Testis (tissue), 2 donors: Measurements from ENCODE around the gene PRR7.

ENCODE experiments used
- POLR2A ChIP-seq: fragments of 450-650 bp; IDR thresholded peaks from one replicate; pipeline ENCODE4 v1.6.1; 2017; ENCODE audit warnings: antibody characterized with exemption, mild to moderate bottlenecking, moderate library complexity
- TF ChIP-seq, protein P1 (sequence below), 3 experiments: fragments of 450-650 bp in 2 of 3; fragments of 200-600 bp in 1 of 3; sonication (generic) in 1 of 3; IDR thresholded peaks; one replicate each; pipeline ENCODE4 v1.5.1; 2016 to 2019; ENCODE audit warnings: antibody characterized with exemption in 3 of 3, mild to moderate bottlenecking in 2 of 3, moderate library complexity in 1 of 3

- TF ChIP-seq, protein P1, sequence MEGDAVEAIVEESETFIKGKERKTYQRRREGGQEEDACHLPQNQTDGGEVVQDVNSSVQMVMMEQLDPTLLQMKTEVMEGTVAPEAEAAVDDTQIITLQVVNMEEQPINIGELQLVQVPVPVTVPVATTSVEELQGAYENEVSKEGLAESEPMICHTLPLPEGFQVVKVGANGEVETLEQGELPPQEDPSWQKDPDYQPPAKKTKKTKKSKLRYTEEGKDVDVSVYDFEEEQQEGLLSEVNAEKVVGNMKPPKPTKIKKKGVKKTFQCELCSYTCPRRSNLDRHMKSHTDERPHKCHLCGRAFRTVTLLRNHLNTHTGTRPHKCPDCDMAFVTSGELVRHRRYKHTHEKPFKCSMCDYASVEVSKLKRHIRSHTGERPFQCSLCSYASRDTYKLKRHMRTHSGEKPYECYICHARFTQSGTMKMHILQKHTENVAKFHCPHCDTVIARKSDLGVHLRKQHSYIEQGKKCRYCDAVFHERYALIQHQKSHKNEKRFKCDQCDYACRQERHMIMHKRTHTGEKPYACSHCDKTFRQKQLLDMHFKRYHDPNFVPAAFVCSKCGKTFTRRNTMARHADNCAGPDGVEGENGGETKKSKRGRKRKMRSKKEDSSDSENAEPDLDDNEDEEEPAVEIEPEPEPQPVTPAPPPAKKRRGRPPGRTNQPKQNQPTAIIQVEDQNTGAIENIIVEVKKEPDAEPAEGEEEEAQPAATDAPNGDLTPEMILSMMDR (IDR thresholded peaks at IDR 0.05) = no peak
- no peak for TF ChIP-seq POLR2A
Observed at GRCh38 chr5:177475563-177476427, 29.2 kb downstream of the PRR7 start.
